GM10266 (cell line): Measurements from ENCODE around the gene TRIM24.

ENCODE experiments used
- DNase-seq: peaks from one replicate; pipeline ENCODE4 v3.0.0; 2012; ENCODE audit errors: extremely low spot score
- TF ChIP-seq, protein P1 (sequence below): IDR thresholded peaks from 2 replicates; pipeline ENCODE4 v1.5.1; 2012; ENCODE audit warnings: mild to moderate bottlenecking, low read depth; ENCODE audit not compliant: control insufficient read depth, insufficient read depth; ENCODE audit errors: missing control alignments

The TRIM24 gene

DNA sequence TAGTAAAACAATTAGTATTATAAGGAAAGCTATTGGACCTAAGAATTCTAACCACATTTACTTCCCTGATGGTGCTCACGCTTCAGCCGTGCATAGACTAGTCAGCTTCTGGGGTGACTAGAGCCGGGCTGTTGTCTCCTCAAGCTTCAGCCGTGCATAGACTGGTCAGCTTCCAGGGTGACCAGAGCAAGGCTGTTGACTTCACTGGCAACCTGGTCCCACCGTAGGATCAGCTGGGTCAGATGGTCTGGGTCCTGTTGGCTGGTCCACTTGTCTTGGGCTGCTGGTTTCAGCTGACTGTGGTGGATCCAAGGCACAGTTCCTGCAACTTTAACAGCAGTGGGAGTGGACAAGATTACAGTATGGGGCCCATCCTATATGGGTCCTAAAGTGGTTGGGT, 99.4 kb downstream of the TRIM24 start:
- TF ChIP-seq, protein P1, sequence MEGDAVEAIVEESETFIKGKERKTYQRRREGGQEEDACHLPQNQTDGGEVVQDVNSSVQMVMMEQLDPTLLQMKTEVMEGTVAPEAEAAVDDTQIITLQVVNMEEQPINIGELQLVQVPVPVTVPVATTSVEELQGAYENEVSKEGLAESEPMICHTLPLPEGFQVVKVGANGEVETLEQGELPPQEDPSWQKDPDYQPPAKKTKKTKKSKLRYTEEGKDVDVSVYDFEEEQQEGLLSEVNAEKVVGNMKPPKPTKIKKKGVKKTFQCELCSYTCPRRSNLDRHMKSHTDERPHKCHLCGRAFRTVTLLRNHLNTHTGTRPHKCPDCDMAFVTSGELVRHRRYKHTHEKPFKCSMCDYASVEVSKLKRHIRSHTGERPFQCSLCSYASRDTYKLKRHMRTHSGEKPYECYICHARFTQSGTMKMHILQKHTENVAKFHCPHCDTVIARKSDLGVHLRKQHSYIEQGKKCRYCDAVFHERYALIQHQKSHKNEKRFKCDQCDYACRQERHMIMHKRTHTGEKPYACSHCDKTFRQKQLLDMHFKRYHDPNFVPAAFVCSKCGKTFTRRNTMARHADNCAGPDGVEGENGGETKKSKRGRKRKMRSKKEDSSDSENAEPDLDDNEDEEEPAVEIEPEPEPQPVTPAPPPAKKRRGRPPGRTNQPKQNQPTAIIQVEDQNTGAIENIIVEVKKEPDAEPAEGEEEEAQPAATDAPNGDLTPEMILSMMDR = no peak
- no peak for DNase-seq

DNA sequence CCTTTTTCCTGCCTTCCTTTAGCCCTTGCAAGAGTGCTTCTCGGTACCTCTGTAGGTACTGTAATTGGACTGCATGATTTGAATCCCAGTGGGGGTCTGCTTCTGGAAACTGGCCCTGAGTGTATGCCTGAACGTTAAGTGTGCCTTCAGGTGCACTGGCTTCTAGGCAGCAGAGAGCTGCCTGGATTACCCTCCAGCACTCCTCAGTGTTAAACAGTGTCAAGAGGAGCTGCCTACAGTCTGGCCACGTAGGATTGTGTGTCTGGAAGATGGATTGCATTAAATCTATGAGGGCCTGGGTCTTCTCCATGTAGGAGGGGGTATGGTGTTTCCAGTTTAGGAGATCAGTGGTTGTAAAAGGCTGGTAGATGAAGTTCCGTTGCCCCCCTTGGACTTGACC, 103.7 kb downstream of the TRIM24 start:
- no peak for DNase-seq
- TF ChIP-seq, protein P1 = no peak

DNA sequence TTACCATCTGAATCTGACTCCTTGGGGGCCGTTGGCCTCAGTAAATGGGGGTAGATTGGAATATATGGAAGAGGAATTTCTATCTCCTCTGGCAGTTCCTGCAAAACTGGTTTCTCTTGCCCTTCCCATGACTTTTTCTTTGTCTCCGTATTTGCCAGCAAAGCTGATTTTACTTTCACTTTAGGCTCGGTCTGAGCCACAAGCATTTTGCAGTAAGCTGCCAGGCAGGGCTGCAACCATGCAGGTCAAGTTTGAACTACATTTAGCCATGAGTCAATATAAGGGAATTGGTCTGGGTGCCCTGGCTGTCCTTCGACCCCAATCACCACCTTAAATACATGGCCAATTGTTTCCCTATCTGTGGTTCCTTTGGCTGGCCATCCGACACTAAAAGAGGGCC, 104.3 kb downstream of the TRIM24 start:
- DNase-seq = no peak
- TF ChIP-seq, protein P1 = no peak

DNA sequence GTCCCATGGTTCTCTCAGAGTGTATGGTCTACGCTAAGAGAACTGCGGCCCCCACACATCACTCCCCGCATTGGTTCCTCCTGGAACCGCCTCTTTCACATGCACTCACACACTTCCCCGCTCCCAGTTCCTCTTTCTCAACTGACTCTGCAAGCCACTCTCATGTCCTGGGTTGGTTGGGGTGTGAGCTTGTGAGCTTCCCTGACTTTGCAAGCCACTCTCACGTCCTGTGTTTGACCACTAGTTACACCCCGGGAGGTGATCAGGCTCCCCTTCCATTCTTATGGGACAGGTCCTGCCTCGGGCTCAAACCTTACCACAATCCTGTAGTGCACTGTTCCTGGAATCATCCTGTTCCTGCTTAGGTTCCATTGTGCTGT, 105.0 kb downstream of the TRIM24 start:
- TF ChIP-seq, protein P1 = no peak
- no peak for DNase-seq

DNA sequence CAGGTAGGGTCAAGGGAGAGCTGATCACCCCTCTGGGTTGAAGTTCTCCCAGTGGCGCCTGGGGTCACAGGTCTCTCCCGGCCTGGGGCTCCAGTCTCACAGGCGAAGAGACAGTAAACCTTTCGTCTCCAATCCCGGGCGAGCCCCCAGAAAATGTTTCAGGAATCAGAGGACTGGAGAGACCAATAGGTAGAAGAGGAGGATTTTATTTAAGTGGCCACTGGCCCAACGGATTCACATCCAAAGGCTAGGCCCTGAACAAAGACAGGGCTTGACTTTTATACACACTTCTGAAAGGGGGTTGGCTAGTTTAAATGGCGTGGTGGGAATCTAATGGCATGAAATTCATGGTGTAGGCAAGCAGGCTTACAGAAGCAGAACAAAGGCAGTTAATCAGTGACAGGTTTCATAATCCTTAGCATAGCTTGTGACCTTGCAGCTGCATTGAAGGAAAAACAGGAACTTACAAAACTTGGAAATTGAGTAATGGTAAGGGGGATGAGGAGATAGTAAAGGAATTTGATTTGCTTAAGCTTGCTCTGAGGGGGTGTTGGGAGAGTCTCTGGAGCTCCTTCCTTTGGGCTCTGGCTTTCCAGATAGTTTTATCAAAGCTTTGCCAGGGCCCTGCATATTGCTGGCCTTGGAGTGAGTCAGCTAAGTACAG, 105.5 kb downstream of the TRIM24 start:
- no peak for DNase-seq

DNA sequence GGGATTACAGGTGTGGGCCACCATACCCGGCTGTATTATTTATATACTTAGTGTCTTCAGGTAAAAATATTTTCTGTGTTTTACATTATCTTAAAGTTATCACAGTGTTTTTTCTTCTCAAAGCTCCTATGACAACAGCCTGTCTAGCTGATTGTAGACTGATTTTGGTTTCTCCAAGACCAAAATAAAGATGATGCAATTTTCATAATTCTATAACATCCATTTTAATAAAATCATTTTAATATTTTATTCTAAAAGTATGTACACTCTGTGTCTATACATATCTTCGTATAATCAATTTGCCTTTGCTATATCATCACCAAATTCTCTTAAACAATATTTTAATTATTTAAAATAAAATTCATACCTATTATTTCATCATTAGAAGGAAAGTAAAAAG, 108.6 kb downstream of the TRIM24 start:
- no peak for DNase-seq
- TF ChIP-seq, protein P1 = no peak

More for the DNA sequence above, 105.5 kb downstream of the TRIM24 start:
- TF ChIP-seq, protein P1 = no peak

DNA sequence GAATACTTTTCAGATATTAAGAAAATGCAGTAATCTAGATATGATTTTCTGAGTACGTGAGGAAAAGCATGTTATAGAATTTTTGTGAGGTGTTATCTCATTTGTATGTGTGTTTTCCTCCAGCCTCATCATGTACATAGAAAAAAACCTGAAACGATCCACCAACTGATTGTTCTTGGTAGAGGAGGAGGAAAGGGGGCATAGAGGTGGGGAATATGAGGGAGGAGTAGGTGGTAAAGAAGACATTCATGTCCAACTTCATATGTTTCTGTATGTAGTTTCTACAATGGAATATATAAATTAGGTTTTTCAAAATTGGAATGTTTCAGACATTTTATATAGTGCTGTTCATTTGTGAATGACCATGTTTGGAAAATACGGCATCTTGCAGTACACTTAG, 109.4 kb downstream of the TRIM24 start:
- no peak for DNase-seq
- TF ChIP-seq, protein P1 = no peak
